ENCODE data around the gene FAM210A.
A peak's percentile ranks its signal among the peaks of the same experiment; 100 is the strongest.

DNA sequence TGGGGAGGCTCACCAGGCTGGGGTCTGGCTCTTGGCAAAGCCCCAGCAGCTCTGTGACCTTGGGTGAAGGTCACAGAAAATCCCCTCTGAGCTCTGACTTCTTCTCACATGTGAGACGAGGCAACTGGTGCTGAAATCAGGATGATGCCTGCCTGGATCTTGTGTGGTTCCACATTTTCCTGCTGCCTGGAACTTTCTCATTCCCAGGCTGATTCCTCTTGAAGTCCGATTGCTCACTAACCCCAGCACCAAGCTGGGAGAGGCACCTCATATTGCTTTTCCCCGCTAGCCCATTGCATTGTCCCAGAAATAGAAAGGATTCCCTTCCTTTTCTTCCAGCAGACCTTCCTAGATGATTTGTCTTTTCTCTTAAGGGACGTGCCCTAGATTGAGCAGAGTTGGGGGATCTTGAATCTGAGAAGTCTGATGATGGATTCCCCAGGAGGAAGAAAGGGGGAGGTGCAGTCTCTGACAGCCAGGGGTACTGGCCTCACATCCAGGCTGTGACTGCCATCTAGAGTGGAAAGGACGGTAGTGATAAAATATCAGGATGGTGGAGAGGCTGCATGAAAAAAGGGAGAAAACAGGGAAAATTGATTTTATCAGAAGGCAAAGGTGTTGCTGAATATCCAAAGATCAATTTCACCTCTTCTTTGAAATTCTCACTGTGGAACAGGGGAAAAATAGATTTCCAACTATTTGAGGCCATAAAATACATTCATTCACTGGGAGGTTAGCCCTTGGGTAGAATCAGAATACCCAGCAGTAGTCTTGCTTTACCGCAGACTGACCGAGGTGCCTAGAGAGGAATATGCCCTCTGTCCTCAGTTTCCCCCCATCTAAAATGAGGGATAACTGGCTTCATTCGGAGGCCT is 96.3 kb downstream of the FAM210A start:
- TF ChIP-seq, protein P1, sequence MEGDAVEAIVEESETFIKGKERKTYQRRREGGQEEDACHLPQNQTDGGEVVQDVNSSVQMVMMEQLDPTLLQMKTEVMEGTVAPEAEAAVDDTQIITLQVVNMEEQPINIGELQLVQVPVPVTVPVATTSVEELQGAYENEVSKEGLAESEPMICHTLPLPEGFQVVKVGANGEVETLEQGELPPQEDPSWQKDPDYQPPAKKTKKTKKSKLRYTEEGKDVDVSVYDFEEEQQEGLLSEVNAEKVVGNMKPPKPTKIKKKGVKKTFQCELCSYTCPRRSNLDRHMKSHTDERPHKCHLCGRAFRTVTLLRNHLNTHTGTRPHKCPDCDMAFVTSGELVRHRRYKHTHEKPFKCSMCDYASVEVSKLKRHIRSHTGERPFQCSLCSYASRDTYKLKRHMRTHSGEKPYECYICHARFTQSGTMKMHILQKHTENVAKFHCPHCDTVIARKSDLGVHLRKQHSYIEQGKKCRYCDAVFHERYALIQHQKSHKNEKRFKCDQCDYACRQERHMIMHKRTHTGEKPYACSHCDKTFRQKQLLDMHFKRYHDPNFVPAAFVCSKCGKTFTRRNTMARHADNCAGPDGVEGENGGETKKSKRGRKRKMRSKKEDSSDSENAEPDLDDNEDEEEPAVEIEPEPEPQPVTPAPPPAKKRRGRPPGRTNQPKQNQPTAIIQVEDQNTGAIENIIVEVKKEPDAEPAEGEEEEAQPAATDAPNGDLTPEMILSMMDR (IDR thresholded peaks at IDR 0.05; ENCODE audit: insufficient read depth, low read length), result peak; percentile 70
- TF ChIP-seq POLR2AphosphoS5 (IDR thresholded peaks at IDR 0.05; ENCODE audit: low read depth) (no peak), REST (IDR thresholded peaks at IDR 0.05; ENCODE audit: insufficient replicate concordance, low read depth) (no peak), GABPA (IDR thresholded peaks at IDR 0.05; ENCODE audit: low read depth) (no peak)

Measured in HL-60 (cell line).